NCI-H2029 (cell line): ENCODE data around the gene CARMIL1.

Experiments
- DNase-seq: peaks from one replicate; lab custom pipeline; 2025; lab: John Stamatoyannopoulos, UW

CARMIL1 gene

DNA sequence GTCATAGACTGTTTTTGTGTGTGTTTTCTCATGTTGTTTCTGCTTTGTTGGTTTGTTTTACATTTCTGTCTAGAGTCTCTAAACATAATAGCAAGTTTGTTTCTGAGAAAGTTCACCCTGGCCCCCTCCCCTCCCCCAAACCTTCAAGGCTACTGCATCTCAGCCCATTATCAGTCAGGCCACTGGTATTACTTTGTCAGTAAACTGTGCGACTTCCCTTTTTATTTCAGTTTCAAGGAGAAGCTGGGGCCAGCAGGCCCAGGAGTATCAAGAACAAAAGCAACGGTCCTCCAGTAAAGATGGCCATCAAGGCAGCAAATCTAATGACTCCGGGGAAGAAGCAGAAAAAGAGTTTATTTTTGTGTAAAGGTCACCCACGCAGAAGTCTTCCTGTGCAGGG is 340.0 kb downstream of the CARMIL1 start:
- DNase-seq, result no peak

- DNase-seq, result no peak
Observed at GRCh38 chr6:25620391-25620790, 341.2 kb downstream of the CARMIL1 start.

GRCh38 chr6:25623065-25623464 is 343.9 kb downstream of the CARMIL1 start:
- peak; percentile 10 for DNase-seq

DNA sequence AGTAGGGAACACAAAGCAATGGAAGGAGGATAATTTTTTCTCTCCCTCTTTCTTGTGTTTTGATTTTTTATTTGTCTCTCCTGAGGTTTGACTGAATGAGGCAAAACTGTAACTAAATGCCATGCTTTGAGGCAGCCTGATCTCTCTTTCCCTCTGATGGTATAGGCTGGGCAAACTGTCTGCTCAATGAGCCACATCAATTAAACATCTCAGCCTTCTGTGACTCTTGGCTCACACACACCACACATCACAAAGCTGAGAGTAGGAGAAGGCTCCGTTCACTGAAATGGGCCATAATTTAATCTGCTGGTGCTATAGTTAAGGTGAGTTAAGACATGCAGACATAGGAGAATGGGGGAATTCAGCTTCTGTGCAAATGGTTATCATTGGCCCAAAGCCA is 344.7 kb downstream of the CARMIL1 start:
- DNase-seq, result no peak

DNA sequence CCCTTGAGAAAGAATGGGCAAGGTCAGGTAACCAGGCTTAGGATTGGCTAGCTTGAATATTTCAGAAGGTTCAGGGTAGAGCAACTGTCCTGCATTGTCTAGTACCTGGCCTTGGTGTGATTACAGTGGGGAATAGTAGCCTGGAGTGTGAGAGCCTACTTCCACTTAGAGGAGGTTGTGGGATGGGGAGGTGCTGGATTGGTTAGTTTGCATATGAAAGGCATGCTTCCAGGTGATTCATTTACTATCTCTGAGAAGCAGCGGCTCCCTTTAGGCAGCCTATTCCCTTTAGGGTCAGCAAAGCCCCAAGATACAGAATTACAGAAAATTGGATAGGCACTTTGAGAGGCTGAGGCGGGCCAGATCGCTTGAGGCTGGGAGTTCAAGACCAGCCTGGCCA is 347.8 kb downstream of the CARMIL1 start:
- DNase-seq, result peak; percentile 24

- DNase-seq, result peak; percentile 78
Observed at GRCh38 chr6:25628471-25629197, 349.5 kb downstream of the CARMIL1 start.

DNA sequence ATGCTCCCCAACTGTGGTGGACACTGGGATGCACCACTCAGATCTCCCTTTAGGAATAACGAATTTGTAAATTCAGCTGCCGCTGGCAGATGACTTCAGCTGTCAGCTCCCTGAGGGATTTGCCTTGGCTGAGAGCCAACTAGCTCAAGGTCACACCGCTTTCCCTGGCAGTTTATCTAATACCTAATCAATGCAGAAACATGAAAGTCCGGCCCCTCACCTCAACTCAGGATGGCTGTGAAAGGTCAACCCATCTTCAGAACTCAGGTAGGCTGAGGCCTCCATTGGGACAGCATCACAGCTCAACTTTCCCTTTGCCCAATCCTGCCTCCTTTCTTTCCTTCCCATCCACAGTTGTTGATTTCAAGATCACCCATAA is 350.0 kb downstream of the CARMIL1 start:
- DNase-seq, result peak; percentile 78

DNA sequence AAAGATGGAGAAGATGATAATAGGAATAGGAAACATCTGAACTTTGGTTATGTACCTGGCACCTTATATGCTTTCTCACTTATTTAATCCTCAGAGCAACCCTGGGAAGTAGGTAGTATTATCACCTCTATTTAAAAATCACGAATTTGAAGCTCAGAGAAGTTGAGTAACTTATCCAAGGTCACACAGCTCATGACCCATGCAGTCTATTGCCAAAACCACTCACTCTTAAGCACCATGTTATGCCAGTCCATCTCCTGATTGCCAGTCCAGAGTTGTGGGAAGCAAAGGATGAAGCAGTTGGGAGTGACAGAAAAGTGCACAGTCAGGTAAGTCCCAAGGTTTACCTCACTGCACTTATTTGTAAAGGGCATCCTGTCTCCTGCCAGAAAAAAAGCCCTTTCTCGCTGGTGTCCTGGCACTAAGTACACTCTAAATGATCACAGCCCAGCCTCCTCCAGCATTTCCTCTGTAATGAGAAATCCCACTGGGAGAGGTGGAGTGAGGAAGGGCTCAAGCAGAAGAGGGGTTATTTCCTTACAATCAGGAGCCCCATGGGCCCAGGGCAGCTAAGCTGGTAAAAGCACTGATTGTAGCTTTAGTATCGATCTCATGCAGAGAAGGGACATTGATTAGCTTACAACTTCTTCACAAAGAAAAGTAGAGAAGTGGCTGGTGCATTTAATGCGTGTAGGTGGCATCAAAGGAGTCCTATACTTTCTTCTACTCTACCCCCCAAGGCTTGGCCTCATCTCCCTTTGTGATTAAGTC is 351.5 kb downstream of the CARMIL1 start:
- no peak for DNase-seq

DNA sequence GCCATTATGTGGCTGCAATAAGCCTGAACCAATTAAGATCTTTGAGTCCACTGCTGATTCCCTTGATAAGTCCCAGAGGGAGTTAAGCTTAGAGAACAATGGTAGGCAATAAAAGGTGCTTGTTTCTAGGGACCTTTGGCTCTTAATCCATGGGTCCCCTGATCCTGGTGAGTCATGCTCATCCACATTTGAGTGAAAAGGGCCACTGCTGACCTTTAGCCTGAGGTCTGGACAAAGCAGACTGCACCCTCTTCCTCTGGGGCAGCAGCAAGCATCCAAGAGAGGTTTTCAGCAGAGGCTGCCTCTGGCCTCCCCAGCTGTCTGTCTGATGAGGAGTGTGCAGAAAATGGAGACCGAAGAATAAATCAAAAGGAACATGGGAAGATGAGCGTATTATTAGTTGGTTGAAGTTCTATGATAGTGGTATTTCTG is 356.7 kb downstream of the CARMIL1 start:
- DNase-seq, result no peak

DNA sequence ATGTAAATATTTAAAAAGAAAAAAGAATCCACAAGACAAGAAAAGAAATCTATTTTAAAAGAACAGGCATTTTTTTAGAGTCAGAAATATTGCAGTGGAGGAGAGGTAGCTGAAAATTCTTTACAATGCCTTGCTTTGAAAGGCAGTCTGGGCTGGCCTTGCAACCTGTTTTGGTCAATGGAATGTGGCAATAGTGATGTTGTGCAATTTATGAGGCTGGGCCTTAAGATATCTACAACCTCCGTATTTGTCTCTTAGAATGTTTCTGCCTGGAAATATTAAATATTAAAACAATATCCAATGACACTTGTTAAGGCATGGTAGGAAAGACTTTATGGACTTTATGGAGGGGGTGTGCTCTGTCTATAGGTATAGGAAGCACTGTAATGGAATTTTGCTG is 358.0 kb downstream of the CARMIL1 start:
- DNase-seq, result no peak

DNA sequence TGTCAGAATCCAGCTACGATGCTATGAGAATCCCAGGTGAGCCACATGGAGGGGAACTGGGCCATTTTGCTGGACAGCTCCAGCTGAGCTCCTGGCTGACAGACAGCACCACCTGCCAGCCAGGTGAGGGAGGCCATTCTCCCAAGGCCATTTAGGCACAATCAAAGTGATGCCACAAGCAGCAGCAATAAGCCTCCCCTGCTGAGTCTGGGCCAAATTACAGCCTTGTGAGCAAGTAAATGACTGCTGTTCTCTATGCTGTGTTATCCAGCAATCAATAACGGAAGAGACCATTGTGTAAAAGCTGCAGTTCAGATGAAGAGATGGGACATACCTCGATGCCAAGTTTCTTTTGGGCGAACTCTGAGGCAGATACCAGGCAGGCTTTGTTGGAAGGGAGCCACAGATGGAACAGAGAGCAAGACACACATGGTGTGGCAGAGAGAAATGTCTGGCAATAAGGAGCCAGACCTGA is 358.8 kb downstream of the CARMIL1 start:
- DNase-seq, result peak; percentile 54

- DNase-seq, result no peak
Observed at GRCh38 chr6:25639653-25640052, 360.5 kb downstream of the CARMIL1 start.

DNA sequence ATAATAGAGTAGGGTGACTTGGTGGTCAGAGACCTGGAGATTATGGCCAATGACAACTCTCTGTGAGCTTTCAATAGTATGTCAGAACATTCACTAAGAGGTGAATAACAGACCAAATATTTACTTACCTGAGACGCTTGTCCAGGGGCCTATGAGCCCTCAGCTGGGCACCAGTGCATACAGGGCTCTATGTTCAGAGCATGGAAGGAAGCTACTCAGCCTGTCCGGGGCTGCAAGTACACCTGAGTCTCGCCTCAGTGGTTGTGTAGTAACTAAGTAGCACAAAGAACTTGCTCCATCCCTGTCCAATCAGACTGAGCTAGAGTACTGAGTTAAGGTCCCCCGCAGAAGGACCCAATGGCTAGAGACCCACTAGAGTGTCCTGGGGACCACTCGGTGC is 361.3 kb downstream of the CARMIL1 start:
- DNase-seq, result peak; percentile 12

DNA sequence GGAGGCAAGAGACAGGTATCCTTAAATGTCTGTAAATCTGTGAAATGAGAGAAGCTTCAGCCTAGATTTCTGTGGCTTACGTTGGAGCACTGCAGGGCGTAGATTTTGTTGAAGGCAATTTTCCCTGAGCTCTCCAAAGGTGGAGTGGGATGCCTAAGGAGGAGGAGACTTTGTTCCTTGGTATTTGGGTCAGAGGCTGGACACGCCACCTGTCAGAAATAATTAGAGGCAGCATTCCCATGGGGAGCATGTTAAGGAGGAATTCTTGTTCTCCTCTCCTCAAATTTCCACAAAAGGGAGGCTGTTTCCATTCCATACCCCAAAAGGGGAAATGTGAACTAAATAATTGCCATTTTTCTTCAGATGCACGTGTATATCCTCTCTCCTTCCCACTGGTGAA is 361.7 kb downstream of the CARMIL1 start:
- no peak for DNase-seq

- DNase-seq, result no peak
Observed at GRCh38 chr6:25641377-25641776, 362.2 kb downstream of the CARMIL1 start.

DNA sequence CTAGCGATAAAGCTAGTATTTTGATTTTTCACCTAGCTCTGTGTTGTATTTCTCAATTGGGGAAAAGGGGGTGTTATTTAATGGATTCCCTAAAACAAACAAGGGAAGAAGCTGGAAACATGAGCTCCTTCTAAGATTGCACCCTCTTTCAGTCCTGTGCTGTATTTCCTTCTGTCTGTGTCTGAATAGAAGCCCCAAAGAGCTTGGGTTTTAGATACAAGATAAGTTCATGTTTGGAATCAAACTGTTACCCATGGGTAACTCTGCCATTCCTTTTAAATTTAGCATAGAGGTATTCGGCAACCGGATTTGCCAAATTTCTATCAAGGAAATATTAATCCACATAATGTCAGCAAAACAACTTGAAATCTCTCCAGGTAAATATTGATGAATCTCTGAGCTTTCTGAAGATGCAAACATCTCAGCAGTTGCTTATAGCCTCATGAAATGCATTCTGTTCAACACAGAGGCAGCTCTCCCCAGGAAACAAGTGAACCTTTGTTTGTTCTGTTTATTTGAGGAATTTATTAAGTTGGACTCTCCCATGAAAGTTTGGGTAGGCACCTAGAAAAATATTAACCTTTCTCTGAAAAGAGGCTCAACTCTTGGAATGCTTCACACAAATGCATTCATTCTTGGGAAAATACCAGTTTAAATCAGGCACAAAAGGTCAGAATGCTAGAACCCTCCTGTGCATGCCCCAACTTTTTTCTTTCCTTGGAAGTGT is 362.9 kb downstream of the CARMIL1 start:
- no peak for DNase-seq

- DNase-seq, result no peak
Observed at GRCh38 chr6:25642667-25643328, 363.6 kb downstream of the CARMIL1 start.

GRCh38 chr6:25645916-25646315 is 366.7 kb downstream of the CARMIL1 start:
- DNase-seq, result no peak

GRCh38 chr6:25649611-25650010 is 370.4 kb downstream of the CARMIL1 start:
- DNase-seq, result no peak

- peak; percentile 62 for DNase-seq
Observed at GRCh38 chr6:25652007-25652515, 372.9 kb downstream of the CARMIL1 start, which contains the start of gene SCGN. Gene SCGN, plus strand, starts transcription at chr6:25652215. Its CDS starts 189 bp downstream, at chr6:25652404.

- peak; percentile 19 for DNase-seq
Observed at GRCh38 chr6:25655723-25656122, 376.5 kb downstream of the CARMIL1 start.
